ENCODE measurements around the gene HTRA1. TPM values are rescaled to one million over a fixed set of nuclear protein-coding genes. Genes with fewer than 3 reads are reported as not detected.
A peak's percentile ranks its signal among the peaks of the same experiment; 100 is the strongest.

Gene HTRA1
- polyA plus RNA-seq, 6 donors from 2014 or later: not detected

DNA sequence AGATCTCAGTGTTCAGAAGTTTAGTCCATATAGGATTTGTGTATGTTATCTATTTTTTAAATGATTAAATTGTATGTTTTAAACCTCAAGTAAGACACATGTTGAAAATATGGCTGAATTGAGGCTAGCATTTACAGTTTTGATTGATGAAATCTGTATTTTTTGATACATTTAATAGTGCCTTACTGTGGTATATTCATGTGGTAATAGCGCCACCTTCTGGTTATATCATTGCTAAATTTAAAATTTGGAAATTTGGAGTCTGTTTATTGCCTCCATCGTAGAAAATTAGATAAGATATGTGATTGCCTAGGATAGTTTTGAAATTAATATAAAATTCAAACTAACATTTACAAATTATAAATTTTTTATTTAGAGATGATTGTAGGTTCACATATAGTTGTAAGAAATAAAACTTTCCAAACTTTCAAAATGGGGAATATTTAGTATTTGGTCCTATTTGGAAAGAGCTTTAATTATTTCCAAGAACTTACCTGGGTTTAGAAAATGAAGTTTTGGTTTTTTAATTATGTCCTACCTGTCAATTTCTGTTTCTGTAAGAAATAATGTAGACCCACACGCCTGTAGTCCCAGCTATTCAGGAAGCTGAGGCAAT lies 26.0 kb upstream of the HTRA1 start:
- Mint-ChIP-seq H3K27ac (no peak overlapping the region), H3K4me3 (no peak overlapping the region), H3K27me3 (no peaks in the 10 kb centered on the region), H3K9me3 (peaks cover 0 to 9% (median 2%) of the 10 kb centered on the region in 7 donors), H3K36me3 (peaks cover 0 to 11% of the 10 kb centered on the region in 2 donors), H3K4me1 (peaks cover 0 to 5% (median 0%) of the 10 kb centered on the region in 3 donors)
- DNase-seq (peak; percentile 47), ATAC-seq (ENCODE audit: low read depth in 2 of 2) (peak; percentile 25 to 45)

DNA sequence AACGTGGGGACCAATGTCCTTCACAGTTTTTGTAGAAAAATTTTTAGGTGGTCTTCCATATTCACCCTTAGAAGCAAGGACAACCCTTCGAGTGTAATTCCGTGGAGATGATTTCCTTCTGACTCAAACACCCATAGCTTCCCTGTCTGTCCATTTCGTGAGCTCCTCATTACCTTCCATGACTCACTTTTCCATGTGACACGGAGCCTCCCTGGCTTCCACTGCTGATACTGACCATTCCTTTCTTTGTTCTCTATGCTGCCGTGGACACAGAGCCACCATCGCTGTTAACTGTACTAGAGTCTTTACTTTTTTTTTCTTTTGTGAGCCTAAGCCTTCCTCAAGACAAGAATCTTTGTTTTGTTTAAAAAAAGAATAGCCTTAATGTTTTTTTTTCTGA lies 19.4 kb upstream of the HTRA1 start:
- Mint-ChIP-seq H3K4me1 (no peaks in the 10 kb centered on the region), H3K36me3 (peaks cover 0 to 15% of the 10 kb centered on the region in 2 donors), H3K27me3 (peaks cover 4 to 16% (median 14%) of the 10 kb centered on the region in 3 donors), H3K27ac (peak overlapping the region in 1 of 6 donors; percentile 50), H3K9me3 (peaks cover 0 to 12% (median 6%) of the 10 kb centered on the region in 7 donors), H3K4me3 (no peak overlapping the region)
- DNase-seq: no peak
- no peak for ATAC-seq (ENCODE audit: low read depth in 2 of 2)

DNA sequence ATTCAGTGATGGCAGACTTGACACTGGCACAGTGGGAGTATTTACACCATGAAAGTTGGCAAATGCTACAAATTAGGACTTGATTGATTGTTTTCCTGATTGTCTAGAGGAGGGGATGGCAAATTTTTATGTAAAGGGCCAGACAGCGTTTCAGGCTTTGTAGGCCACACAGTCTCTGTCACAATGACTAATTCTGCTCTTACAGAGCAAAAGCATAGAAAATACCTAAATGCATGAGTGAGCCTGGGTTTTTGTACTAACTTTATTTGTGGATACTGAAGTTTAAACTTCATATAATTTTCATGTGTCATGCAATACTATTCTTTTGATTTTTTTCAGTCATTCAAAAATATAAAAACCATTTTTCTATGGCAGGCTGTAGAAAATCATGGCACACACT lies 15.9 kb upstream of the HTRA1 start:
- Mint-ChIP-seq H3K4me3 (no peak overlapping the region), H3K4me1 (no peaks in the 10 kb centered on the region), H3K36me3 (peaks cover 0 to 3% of the 10 kb centered on the region in 2 donors), H3K27me3 (peaks cover 15 to 33% (median 30%) of the 10 kb centered on the region in 3 donors), H3K9me3 (peaks cover 0 to 2% (median 1%) of the 10 kb centered on the region in 7 donors), H3K27ac (no peak overlapping the region)
- DNase-seq (no peak), ATAC-seq (ENCODE audit: low read depth in 2 of 2) (no peak)

DNA sequence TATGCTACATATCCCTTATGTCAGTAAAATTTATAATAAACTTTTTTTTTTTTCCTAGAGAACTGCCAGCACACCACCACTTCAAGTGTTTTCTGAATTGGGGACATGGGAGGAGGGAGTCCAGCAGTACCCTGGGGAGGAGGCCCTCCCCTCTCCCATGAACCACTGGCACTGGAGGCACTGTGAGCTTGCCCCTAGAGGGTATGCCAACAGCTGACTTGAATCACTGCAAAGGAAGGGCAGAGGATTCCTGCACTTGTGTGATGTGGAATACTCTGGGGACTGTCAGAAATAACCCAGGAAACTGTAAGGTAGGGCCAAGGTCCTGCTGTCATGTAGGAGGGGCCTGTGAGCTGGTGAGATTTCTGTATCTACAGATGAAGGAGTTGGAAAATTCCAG lies 15.4 kb upstream of the HTRA1 start:
- ATAC-seq (ENCODE audit: low read depth in 2 of 2) (no peak), DNase-seq (no peak)
- no peak overlapping the region for H3K27ac Mint-ChIP-seq
- H3K27me3 Mint-ChIP-seq: peaks cover 15 to 37% (median 35%) of the 10 kb centered on the region in 3 donors
- H3K4me1 Mint-ChIP-seq: no peaks in the 10 kb centered on the region
- H3K4me3 Mint-ChIP-seq: no peak overlapping the region
- H3K36me3 Mint-ChIP-seq: no peaks in the 10 kb centered on the region
- H3K9me3 Mint-ChIP-seq: no peaks in the 10 kb centered on the region

DNA sequence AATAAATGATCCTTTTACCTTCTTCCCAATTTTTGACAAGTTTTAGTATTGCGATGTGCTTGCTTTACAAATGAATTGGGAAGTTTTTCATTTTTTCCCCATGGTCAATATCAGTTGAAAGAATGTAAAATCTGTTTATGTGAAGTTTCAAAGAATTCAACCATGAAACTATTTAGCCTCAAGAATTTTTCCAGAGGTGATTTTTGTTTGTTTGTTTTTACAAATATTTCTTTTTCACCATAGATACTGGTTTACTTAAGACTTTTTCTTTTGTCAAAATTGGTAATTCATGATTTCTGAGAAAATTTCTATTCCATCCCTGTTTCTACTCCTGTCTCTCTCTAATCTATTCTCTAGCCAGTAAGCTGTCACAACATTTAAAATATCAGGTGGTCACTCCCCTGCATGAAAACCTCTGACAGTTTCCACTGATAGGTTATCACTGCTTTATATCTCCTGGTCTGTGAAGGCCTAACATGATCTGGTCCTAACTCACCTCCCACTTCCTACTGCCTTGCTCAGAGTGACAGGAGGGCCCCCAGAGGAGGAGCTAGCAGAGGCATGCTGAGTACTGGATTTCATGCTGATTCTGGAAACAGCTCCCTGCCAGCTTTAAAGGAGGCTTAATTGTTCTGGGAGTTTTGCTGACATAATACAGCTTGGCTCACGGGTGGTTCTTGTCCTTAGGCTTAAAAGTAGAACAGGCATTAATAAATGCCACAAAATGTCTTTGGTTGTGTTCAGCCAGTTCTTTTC lies 14.5 kb upstream of the HTRA1 start:
- peak overlapping the region in 1 of 6 donors; percentile 52 for H3K27ac Mint-ChIP-seq
- DNase-seq (no peak), ATAC-seq (ENCODE audit: low read depth in 2 of 2) (no peak)
- H3K36me3 Mint-ChIP-seq: no peaks in the 10 kb centered on the region
- H3K9me3 Mint-ChIP-seq: no peaks in the 10 kb centered on the region
- H3K27me3 Mint-ChIP-seq: peaks cover 18 to 43% (median 39%) of the 10 kb centered on the region in 3 donors
- H3K4me1 Mint-ChIP-seq: no peaks in the 10 kb centered on the region
- H3K4me3 Mint-ChIP-seq: no peak overlapping the region

DNA sequence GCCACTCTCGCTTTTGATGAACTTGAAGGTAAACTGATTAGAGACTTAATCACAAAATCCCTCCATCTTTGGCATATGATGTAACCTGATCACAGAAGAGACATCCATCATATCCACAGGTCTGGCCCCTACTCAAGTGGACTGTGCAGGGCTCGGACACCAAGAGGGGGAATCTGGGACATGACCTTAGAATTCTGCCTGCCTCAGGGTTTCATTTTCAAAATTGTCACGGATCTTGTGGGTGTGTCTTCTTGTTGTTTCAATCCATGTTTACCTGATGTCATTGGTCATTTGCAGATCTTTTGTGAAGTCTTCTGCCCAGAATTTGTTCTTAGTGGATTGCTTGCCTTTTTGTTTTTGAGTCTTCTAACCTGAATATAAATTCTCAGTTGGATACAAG lies 12.8 kb upstream of the HTRA1 start:
- ATAC-seq (ENCODE audit: low read depth in 2 of 2): no peak
- no peaks in the 10 kb centered on the region for H3K4me1 Mint-ChIP-seq
- DNase-seq: no peak
- peaks cover 0 to 5% of the 10 kb centered on the region in 2 donors for H3K36me3 Mint-ChIP-seq
- peaks cover 20 to 50% (median 39%) of the 10 kb centered on the region in 3 donors for H3K27me3 Mint-ChIP-seq
- H3K4me3 Mint-ChIP-seq: no peak overlapping the region
- H3K27ac Mint-ChIP-seq: no peak overlapping the region
- peaks cover 0 to 5% (median 0%) of the 10 kb centered on the region in 7 donors for H3K9me3 Mint-ChIP-seq

DNA sequence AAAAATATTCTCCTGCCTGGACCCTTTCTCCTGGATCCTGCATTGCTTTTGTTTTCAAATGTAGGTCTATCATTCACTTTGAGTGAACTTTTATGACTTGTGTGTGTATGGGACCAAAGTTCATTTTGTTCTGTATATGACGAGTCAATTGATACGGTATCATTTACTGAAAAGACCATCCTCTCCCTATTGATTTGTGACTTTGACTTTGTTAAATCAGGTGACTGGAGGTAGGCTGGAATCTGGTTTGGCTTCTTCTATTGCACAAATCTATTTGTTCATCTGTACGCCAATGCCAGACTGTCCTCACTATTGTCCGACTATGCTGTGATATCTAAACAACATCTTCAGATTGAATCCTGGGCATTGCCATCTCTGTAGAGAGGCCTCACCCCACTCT lies 12.2 kb upstream of the HTRA1 start:
- no peak overlapping the region for H3K4me3 Mint-ChIP-seq
- H3K4me1 Mint-ChIP-seq: no peaks in the 10 kb centered on the region
- peaks cover 0 to 5% (median 0%) of the 10 kb centered on the region in 7 donors for H3K9me3 Mint-ChIP-seq
- no peak for ATAC-seq (ENCODE audit: low read depth in 2 of 2)
- DNase-seq: no peak
- H3K36me3 Mint-ChIP-seq: peaks cover 0 to 5% of the 10 kb centered on the region in 2 donors
- H3K27me3 Mint-ChIP-seq: peaks cover 20 to 52% (median 39%) of the 10 kb centered on the region in 3 donors
- no peak overlapping the region for H3K27ac Mint-ChIP-seq

DNA sequence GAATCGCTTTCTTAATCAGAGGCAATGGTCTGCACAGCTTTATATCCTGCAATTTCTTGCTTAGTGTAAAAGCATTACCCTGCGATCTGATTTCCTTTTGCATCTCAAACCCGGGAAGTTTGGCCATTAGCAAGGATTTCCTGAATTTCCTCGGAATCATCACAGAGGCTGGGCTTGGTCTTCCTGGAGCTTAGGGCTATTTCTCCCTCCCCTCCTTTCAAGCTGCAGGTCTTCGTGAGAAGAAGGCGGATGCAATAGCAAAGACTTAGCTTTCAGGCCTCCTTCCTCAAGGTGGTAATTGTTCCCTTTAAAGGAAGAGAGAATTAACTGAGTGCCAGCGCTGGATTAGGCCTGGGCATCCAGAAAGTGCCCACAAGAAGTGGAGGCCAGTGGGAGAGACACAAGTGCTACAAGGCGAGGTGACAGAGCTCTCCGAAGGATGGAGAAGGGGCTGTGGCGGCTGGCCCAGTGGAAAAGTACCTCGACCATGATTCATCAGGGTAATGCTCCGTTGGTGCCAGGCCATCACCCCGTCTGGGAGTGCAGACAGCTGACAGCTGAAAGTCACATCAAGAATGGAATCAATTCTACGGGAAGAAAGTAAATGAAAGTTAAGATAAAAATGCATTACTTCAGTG lies 10.9 kb upstream of the HTRA1 start:
- Mint-ChIP-seq H3K27ac (no peak overlapping the region), H3K9me3 (peaks cover 0 to 5% (median 0%) of the 10 kb centered on the region in 7 donors), H3K4me1 (no peaks in the 10 kb centered on the region), H3K27me3 (peaks cover 20 to 51% (median 29%) of the 10 kb centered on the region in 3 donors), H3K4me3 (no peak overlapping the region), H3K36me3 (peaks cover 0 to 5% of the 10 kb centered on the region in 2 donors)
- DNase-seq (no peak), ATAC-seq (ENCODE audit: low read depth in 2 of 2) (no peak)

DNA sequence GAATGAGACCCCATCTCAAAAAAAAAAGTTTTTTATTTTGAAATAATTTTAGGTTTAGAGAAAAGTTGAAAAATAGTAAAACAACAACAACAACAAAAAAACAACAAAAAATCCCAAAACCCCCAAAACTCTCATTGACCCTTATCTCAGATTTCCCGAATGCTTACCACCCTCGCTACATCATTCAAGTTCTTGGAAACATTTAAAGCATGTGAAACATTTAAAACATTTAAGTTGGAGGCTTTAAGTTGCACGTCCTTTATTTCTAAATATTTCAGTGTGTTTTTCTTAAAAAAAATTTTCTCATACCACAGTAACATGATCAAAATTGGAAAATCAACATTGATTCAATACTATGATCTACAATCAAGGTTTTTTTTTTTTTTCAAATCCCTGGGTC lies 7.3 kb upstream of the HTRA1 start:
- Mint-ChIP-seq H3K36me3 (peaks cover 0 to 5% of the 10 kb centered on the region in 2 donors), H3K4me1 (peaks cover 0 to 3% (median 0%) of the 10 kb centered on the region in 3 donors), H3K9me3 (peaks cover 0 to 5% (median 0%) of the 10 kb centered on the region in 7 donors), H3K4me3 (no peak overlapping the region), H3K27me3 (peaks cover 42 to 63% (median 42%) of the 10 kb centered on the region in 3 donors), H3K27ac (no peak overlapping the region)
- no peak for DNase-seq
- no peak for ATAC-seq (ENCODE audit: low read depth in 2 of 2)

DNA sequence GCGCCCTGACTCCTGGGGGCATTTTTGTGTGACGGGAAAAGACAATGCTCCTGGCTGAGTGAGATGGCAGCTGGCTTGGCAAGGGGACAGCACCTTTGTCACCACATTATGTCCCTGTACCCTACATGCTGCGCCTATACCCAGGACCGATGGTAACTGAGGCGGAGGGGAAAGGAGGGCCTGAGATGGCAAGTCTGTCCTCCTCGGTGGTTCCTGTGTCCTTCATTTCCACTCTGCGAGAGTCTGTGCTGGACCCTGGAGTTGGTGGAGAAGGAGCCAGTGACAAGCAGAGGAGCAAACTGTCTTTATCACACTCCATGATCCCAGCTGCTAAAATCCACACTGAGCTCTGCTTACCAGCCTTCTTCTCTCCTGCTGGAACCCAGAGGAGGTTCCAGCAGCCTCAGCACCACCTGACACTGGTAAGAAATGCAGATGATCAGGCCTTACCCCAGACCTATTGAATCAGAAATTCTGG lies 6.7 kb upstream of the HTRA1 start, which contains the start of gene ARMS2:
TSS of gene ARMS2 (plus strand) at position 51 of the 478 bp plus-strand sequence. CDS start at position 126, 75 bp downstream.
- Mint-ChIP-seq H3K27ac (no peak within 1 kb of the TSS), H3K27me3 (peaks cover 44 to 63% (median 48%) of the 10 kb centered on the region in 3 donors), H3K4me1 (peaks cover 0 to 6% (median 3%) of the 10 kb centered on the region in 3 donors), H3K36me3 (peaks cover 0 to 5% of the 10 kb centered on the region in 2 donors), H3K9me3 (peaks cover 0 to 5% (median 0%) of the 10 kb centered on the region in 7 donors), H3K4me3 (no peak within 1 kb of the TSS)
- ATAC-seq (ENCODE audit: low read depth in 2 of 2): no peak
- DNase-seq: no peak

DNA sequence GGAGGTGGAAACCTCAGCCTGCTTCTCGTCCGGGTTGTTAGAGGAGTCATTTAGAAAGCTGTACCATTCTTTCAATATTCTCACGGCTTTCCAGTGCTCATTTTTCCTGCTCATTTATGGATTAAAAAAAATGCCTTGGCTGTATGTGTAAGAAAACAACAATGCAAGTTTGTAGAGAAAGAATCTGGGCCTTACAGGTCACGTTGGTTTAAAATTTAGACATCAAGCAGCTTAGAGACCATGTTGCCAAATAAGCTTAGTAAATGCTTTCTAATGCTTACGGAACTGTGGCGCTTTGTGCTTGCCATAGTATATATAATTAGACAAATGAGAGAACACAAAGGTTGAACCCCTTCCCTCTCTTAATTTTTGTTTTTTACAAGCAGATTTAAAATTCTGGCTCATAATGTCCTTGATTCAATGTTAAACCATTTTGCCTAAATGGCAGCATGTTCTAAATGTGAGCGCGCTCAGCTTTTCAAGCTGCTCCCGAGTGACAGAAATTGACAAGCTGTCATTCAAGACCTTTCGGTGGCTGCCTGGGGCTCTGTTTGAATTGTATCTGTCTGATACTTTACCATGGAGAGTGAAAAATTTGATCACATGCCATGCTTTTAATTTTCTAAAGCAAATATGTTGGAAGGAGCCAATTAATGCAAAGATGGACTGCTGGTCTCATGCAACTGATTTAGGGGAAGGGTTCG lies 5.8 kb upstream of the HTRA1 start:
- ATAC-seq (ENCODE audit: low read depth in 2 of 2): no peak
- H3K4me1 Mint-ChIP-seq: peaks cover 0 to 6% (median 6%) of the 10 kb centered on the region in 3 donors
- peaks cover 46 to 66% (median 54%) of the 10 kb centered on the region in 3 donors for H3K27me3 Mint-ChIP-seq
- no peak overlapping the region for H3K27ac Mint-ChIP-seq
- no peak overlapping the region for H3K4me3 Mint-ChIP-seq
- peaks cover 0 to 5% of the 10 kb centered on the region in 2 donors for H3K36me3 Mint-ChIP-seq
- DNase-seq: no peak
- H3K9me3 Mint-ChIP-seq: peaks cover 0 to 5% (median 0%) of the 10 kb centered on the region in 7 donors

DNA sequence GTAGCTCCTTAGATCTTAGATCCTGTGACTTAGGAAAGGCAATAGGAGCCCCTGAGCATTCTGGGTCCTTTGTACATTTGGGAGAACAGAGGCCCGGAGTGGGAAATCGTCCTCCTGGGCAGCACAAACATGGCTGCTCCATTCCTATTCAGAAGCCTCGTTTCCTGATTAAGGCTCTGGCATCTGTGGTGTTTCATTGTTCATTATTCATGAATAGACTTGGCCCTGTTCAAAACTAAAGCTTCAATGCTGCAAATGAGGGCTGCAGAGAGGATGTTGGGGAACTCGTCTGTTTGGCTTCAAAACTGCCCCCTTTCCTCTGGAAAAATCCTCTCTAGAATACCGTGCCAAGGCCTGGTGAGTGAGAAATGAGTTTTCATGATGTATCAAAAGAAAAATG lies 3.4 kb upstream of the HTRA1 start:
- Mint-ChIP-seq H3K36me3 (no peaks in the 10 kb centered on the region), H3K27me3 (peaks cover 48 to 61% (median 56%) of the 10 kb centered on the region in 3 donors), H3K4me1 (peaks cover 6 to 15% (median 12%) of the 10 kb centered on the region in 3 donors)

DNA sequence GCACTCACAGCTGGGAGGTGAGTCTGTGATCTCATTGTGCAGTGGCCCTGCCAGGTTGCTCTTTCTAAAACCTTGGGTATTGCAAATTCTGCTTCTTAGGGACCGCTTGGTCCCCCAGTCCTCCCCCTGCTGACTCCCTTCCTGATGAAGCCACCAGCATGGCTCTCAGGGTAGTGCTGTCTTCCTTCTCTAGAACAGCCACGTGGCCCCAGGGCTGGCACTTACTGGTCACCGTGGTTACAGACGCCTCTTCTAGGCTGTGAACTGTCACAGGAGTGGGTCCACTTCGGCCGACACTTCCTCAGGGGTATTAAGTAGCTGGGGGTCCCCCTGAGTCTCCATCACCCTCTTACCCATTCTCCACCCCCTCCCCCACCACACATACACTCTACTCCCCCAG lies 2.7 kb upstream of the HTRA1 start:
- Mint-ChIP-seq H3K4me3 (peak overlapping the region in 1 of 8 donors; percentile 24), H3K27ac (no peak overlapping the region), H3K9me3 (peaks cover 0 to 2% (median 0%) of the 10 kb centered on the region in 7 donors), H3K27me3 (peaks cover 55 to 68% (median 63%) of the 10 kb centered on the region in 3 donors), H3K36me3 (no peaks in the 10 kb centered on the region), H3K4me1 (peaks cover 7 to 18% (median 13%) of the 10 kb centered on the region in 3 donors)
- DNase-seq (no peak), ATAC-seq (ENCODE audit: low read depth in 2 of 2) (no peak)

More for the DNA sequence above, 3.4 kb upstream of the HTRA1 start:
- H3K4me3 Mint-ChIP-seq: no peak overlapping the region
- no peak for DNase-seq
- peak overlapping the region in 1 of 6 donors; percentile 32 for H3K27ac Mint-ChIP-seq
- no peak for ATAC-seq (ENCODE audit: low read depth in 2 of 2)
- peaks cover 0 to 2% (median 0%) of the 10 kb centered on the region in 7 donors for H3K9me3 Mint-ChIP-seq

Data from naive B cell (primary cell).